ENCODE results near the gene OSBPL7. TPM values are rescaled to one million over a fixed set of nuclear protein-coding genes. Genes with fewer than 3 reads are reported as not detected.

OSBPL7 gene
- total and polyA plus RNA-seq, 2 of the 13 experiments (the other 11 are each of a cell fraction or from before 2014, with no cell fraction given), result 4.7 to 6.6 TPM

DNA sequence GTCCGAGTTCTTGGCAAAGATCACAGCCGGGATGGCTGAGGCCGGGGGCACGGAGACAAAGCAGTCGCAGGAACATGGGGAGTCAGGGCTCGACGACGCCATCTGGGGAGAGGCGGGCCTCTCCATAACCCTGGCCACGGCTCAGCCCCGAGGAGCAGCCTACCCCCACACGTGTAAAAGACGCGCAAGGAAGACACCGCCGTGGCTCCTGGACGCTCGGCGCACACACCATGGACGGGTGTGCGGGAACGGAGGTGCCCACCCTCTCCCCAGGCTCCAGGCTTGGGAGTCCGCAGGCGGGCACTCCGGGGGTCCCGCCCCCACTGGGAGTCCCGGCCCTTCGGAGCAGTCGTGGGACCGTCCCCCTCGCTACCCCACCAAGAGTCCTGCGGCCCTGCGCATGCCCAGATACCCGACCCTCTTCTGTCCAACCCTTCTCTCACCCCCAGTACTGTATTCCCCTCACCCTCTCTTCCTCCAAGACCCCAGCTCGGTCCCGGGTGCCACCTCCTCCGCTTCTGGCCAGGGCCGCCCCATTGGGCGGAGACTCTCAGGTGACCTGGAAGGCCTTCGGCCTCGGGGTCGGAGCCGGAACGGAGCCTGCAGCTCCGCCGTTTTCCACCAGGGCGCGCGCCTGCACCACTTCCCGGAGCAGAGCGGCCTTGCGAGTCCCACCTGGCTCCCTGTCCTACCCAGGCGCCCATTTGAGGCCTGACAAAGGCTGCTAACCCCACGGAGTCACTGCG, 19.3 kb upstream of the OSBPL7 start, which contains the start of gene SCRN2 (continued):
- peak; percentile 52; the same call in 1 of the 2 replicates for TF ChIP-seq ZNF614 (CRISPR knock-in tag; IDR thresholded peaks at IDR 0.05; ENCODE audit: borderline replicate concordance)
- 0 out of 2 replicates have a peak, but pooled peaks have one; percentile 19 for TF ChIP-seq KDM1A (CRISPR knock-in tag; IDR thresholded peaks at IDR 0.05)
- TF ChIP-seq EEA1 (CRISPR knock-in tag; IDR thresholded peaks at IDR 0.05; ENCODE audit: borderline replicate concordance), result peak; percentile 60; the same call in 1 of the 2 replicates
- TF ChIP-seq ZNF230 (CRISPR knock-in tag; IDR thresholded peaks at IDR 0.05), result peak; percentile 93; the same call in 1 of the 2 replicates
- no peak for TF ChIP-seq ZNF891 (CRISPR knock-in tag; IDR thresholded peaks at IDR 0.05)
- TF ChIP-seq GZF1 (CRISPR knock-in tag; IDR thresholded peaks at IDR 0.05), result peak; percentile 59
- peak; percentile 72 for TF ChIP-seq SAFB2 (CRISPR knock-in tag; IDR thresholded peaks at IDR 0.05; ENCODE audit: borderline replicate concordance, low read depth)
- TF ChIP-seq ZFYVE20 (CRISPR knock-in tag; IDR thresholded peaks at IDR 0.05; ENCODE audit: borderline replicate concordance, low read depth), result no peak
- peak; percentile 21; the same call in 1 of the 2 replicates for TF ChIP-seq ZBTB42 (CRISPR knock-in tag; IDR thresholded peaks at IDR 0.05)
- TF ChIP-seq SMARCE1 (IDR thresholded peaks at IDR 0.05; ENCODE audit: borderline replicate concordance), result no peak
- TF ChIP-seq MTF1 (CRISPR knock-in tag; IDR thresholded peaks at IDR 0.05), result no peak
- TF ChIP-seq GABPA (IDR thresholded peaks at IDR 0.05; ENCODE audit: low read depth, low read length), result peak; percentile 50; the same call in 1 of the 2 replicates
- TF ChIP-seq GABPA (CRISPR knock-in tag; IDR thresholded peaks at IDR 0.05; ENCODE audit: low read depth), result peak; percentile 85
- TF ChIP-seq REPIN1 (CRISPR knock-in tag; IDR thresholded peaks at IDR 0.05; ENCODE audit: borderline replicate concordance, low read depth), result peak; percentile 74; the same call in 1 of the 2 replicates
- TF ChIP-seq AHR (CRISPR knock-in tag; IDR thresholded peaks at IDR 0.05), result peak; percentile 58; the same call in 1 of the 2 replicates
- 0 out of 2 replicates have a peak, but pooled peaks have one; percentile 34 for TF ChIP-seq ZNF552 (CRISPR knock-in tag; IDR thresholded peaks at IDR 0.05; ENCODE audit: borderline replicate concordance)
- TF ChIP-seq, protein P1, sequence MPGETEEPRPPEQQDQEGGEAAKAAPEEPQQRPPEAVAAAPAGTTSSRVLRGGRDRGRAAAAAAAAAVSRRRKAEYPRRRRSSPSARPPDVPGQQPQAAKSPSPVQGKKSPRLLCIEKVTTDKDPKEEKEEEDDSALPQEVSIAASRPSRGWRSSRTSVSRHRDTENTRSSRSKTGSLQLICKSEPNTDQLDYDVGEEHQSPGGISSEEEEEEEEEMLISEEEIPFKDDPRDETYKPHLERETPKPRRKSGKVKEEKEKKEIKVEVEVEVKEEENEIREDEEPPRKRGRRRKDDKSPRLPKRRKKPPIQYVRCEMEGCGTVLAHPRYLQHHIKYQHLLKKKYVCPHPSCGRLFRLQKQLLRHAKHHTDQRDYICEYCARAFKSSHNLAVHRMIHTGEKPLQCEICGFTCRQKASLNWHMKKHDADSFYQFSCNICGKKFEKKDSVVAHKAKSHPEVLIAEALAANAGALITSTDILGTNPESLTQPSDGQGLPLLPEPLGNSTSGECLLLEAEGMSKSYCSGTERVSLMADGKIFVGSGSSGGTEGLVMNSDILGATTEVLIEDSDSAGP (CRISPR knock-in tag; IDR thresholded peaks at IDR 0.05; ENCODE audit: borderline replicate concordance), result peak; percentile 91; the same call in 1 of the 2 replicates
- no peak for TF ChIP-seq GATA4 (IDR thresholded peaks at IDR 0.05; ENCODE audit: borderline replicate concordance, low read depth)
- TF ChIP-seq GTF2F1 (IDR thresholded peaks at IDR 0.05; ENCODE audit: low read length), result no peak
- no peak for TF ChIP-seq ZNF235 (CRISPR knock-in tag; IDR thresholded peaks at IDR 0.05; ENCODE audit: borderline replicate concordance)
- TF ChIP-seq BRD4 (CRISPR knock-in tag; IDR thresholded peaks at IDR 0.05), result peak; percentile 41; the same call in 1 of the 2 replicates
- TF ChIP-seq ZNF788 (CRISPR knock-in tag; IDR thresholded peaks at IDR 0.05; ENCODE audit: borderline replicate concordance), result peak; percentile 82; the same call in 1 of the 2 replicates
- no peak for TF ChIP-seq RFX3 (CRISPR knock-in tag; IDR thresholded peaks at IDR 0.05)
- TF ChIP-seq, protein P2, sequence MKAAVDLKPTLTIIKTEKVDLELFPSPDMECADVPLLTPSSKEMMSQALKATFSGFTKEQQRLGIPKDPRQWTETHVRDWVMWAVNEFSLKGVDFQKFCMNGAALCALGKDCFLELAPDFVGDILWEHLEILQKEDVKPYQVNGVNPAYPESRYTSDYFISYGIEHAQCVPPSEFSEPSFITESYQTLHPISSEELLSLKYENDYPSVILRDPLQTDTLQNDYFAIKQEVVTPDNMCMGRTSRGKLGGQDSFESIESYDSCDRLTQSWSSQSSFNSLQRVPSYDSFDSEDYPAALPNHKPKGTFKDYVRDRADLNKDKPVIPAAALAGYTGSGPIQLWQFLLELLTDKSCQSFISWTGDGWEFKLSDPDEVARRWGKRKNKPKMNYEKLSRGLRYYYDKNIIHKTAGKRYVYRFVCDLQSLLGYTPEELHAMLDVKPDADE (CRISPR knock-in tag; IDR thresholded peaks at IDR 0.05), result no peak
- TF ChIP-seq SATB2 (CRISPR knock-in tag; IDR thresholded peaks at IDR 0.05), result 0 out of 2 replicates have a peak, but pooled peaks have one; percentile 30
- TF ChIP-seq TEAD3 (CRISPR knock-in tag; optimal IDR thresholded peaks at IDR 0.05; ENCODE audit: borderline replicate concordance), result no peak
- no peak for TF ChIP-seq NFE2L1 (CRISPR knock-in tag; IDR thresholded peaks at IDR 0.05; ENCODE audit: borderline replicate concordance)
- no peak for TF ChIP-seq RAD51 (IDR thresholded peaks at IDR 0.05; ENCODE audit: borderline replicate concordance)
- peak; percentile 86; the same call in 1 of the 2 replicates for TF ChIP-seq MTA1 (CRISPR knock-in tag; IDR thresholded peaks at IDR 0.05; ENCODE audit: borderline replicate concordance)
- no peak; the same call in 1 of the 2 replicates for TF ChIP-seq ZNF224 (CRISPR knock-in tag; IDR thresholded peaks at IDR 0.05)

Measured in HepG2 (cell line).